Mucosa of gallbladder (tissue), 1 donor: ENCODE measurements around the gene BTN1A1. TPM values are rescaled to one million over a fixed set of nuclear protein-coding genes. Genes with fewer than 3 reads are reported as not detected.
A peak's percentile ranks its signal among the peaks of the same experiment; 100 is the strongest.
"Not testable (repeated sequence)": the region's sequence is repeated elsewhere in the genome, so short reads cannot be mapped to it uniquely, and the experiment has no call there.

Source experiments
- DNase-seq: peaks from one replicate; pipeline ENCODE4 v3.0.0-alpha.2; 2020; ENCODE audit warnings: low spot score
- total RNA-seq: library from RNA; stranded (reverse); gene quantifications from one replicate; pipeline ENCODE4 v1.2.1, GENCODE V29; 2021
- donor health status: DM: no; HTN: no; CAD: no.

Gene BTN1A1
- total RNA-seq, 1 donor from 2014 or later: not detected

DNA sequence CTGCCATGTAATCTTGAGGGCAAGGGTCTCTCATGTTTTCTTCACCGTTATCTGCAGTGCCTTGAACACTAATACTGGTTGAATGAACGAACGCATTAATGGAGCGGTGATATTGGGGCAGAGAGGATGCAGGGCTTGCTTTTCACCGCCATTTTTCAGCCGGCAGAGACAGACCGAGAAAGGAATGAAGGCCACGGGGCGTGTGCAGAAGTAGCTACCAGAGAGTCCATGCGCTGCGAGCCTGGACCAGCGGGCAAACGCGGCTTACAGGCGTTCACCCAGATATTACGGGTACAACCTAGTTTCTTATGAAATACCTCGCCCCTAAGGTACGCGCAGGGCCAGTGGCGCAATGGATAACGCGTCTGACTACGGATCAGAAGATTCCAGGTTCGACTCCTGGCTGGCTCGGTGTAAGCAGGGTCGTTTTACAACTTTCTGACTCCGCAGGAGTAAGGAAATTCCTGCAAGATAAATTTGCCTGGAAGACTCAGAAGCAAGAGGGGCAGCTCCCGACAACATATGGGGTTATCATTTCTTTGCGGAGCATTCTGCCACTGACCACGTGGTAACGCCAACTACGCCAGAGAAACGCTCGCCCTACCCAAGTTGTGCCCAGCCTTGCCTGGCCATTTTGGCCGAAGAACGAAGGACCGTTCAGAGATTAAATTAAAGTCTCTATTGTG, 37.2 kb downstream of the BTN1A1 start:
- DNase-seq: peak; percentile 95

DNA sequence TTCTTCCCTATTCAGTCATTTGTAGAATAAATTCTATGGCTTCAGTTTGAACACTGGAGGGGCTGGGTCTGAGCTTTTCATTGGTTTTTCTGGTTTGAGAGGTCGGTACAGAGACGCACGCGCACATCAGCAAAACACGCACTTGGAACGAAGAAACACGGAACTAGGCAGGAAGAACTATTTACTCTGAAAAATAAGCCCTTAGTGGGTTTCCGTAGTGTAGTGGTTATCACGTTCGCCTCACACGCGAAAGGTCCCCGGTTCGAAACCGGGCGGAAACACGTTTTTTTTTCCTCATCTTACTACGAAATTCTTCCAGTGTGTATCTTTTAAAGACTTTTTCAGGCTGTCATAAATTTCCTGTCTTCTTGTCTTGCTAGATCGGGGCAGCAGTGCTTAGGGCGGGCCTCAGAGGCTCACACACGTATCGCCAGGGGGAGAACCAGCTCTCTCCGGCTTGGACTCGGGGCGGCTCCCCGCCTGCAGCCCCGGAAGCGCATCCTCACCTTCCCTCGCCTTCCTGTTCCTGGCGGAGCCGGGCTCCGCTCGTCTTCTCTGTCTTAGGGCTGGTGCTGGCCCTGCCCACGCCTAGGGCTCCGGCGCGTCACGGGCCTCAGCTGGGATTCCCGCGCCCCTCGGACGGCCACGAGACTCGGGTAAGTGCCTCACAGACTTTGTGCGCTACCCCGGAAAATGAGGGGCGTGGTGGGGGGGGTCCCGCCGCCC, 37.9 kb downstream of the BTN1A1 start, which contains the start of gene HMGN4:
Gene HMGN4, plus strand, starts transcription at position 521 of the 726 bp plus-strand sequence. CDS start 6,841 bp downstream, outside the sequence.
- DNase-seq: peak; percentile 88

DNA sequence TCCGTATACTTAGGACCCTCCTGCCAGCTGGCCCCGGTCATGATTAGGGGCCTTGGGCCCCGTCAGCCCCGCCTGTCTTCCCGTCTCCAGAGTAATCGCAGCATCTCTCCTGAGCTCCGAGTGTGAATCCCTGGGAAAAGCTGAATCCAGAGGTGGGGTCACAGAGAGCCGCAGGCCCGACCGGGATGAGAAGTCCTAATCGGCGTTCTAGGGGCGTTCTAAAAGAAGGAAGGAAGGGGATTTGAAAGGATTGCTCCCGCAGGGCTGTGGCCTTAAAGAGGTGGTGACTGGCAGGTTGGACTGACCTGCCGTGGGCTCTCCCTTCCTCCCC, 38.4 kb downstream of the BTN1A1 start:
- DNase-seq: no peak

DNA sequence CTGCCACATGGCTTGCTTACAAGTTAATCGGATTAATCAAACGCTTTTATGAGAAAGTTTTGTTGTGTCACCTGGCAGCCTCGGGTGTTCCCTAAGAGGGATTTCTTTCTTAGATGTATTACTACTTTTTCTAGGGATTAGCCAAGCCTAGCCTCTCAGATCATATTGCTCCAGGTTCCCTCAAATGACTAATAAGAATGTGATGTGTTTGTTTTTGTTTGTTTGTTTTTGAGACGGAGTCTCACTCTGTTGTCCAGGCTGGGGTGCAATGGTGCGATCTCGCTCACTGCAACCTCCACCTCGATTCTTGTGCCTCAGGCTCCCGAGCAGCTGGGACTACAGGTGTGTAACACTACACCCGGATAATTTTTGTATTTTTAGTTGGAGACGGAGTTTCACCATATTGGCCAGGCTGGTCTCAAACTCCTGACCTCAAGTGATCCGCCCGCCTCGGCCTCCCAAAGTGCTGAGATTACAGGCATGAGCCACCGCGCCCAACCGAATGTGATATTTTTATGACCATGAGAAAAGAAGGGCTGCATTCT, 39.0 kb downstream of the BTN1A1 start:
- no peak for DNase-seq

GRCh38 chr6:26541579-26541978, 41.5 kb downstream of the BTN1A1 start:
- no peak for DNase-seq

GRCh38 chr6:26543953-26544352, 43.9 kb downstream of the BTN1A1 start:
- no peak for DNase-seq

DNA sequence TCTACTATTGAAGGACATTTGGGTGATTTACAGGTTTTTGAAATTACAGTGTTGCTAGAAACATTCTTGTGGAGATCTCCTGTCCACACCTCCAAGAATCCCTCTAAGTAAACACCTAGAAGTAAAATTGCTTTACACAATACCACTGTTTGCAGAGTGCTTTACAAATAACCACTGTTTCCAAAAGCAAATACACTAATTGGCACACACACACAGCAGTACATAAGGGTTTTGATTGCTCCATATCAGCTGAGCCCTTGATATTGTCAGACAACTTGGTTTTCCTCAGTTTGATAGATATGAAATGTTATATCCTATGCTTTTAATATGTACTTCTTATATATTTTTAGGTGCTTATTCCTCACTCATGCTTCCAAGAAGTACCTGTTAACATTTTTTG, 44.4 kb downstream of the BTN1A1 start:
- DNase-seq: no peak

GRCh38 chr6:26545627-26546026, 45.5 kb downstream of the BTN1A1 start:
- no peak for DNase-seq

DNA sequence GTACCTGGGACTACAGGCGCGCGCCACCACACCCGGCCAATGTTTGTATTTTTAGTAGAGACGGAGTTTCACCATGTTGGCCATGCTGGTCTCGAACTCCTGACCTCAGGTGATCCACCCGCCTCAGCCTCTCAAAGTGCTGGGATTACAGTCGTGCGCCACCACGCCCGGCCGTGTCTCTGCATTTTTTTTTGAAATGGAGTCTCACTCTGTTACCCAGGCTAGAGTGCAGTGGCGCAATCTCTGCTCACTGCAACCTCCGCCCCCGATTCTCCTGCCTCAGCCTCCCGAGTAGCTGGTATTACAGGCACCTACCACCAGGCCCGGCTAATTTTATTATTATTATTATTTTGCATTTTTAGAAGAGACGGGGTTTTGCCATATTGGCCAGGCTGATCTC, 47.3 kb downstream of the BTN1A1 start:
- DNase-seq: not testable (repeated sequence)

DNA sequence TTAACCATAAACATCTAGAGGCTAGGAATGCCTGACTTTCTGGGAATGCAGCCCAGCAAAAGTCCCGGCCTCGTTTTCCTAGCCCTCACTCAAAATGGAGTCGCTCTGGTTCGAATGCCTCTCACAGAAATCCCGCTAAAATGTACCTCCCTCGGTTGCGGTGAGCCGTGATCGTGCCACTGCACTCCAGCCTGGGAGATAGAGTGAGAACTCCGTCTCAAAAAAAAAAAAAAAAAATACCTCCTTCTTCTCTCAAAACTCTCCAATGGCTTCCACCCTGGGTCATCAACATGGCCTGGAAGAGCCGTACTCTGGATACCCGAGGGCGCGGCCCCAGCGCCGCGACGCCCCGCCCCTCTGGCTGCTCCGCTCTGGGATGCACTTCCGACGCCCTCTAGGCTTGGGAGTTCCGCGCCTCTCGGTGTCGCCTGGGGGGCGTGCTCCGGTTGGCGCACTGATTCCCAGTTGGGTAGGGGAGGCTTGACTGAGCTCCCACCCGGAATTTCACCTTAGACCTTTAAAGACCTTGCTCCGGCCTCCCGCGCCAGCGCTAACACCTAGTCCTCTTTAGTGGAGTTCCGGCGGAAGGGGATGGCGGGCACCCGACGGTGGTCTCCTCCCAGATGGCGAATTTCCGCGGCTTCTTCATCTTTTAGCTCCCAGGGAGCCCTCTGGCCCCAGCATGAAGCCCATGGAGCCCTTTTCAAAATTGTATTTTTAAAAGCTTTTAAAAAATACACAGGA, 50.3 kb downstream of the BTN1A1 start:
- peak; percentile 34 for DNase-seq

- no peak for DNase-seq
These were observed 52.1 kb downstream of the BTN1A1 start for GRCh38 chr6:26552205-26552604.

GRCh38 chr6:26552640-26553188, 52.6 kb downstream of the BTN1A1 start:
- no peak for DNase-seq

DNA sequence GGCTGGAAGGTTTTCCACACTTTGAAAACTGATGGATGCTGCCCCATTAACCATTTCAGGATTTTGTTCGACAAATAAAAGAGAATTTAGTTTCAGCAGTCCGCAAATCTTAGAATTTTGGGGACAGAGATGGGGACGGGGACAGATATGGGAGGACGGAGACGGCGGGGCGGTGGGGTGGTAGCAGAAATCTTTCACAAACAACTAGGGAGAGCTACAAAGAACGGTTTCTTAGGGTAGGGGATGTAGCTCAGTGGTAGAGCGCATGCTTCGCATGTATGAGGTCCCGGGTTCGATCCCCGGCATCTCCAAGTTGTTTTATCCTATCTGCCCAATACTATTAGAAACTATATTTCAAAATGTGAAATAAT, 53.1 kb downstream of the BTN1A1 start:
- DNase-seq: peak; percentile 78

DNA sequence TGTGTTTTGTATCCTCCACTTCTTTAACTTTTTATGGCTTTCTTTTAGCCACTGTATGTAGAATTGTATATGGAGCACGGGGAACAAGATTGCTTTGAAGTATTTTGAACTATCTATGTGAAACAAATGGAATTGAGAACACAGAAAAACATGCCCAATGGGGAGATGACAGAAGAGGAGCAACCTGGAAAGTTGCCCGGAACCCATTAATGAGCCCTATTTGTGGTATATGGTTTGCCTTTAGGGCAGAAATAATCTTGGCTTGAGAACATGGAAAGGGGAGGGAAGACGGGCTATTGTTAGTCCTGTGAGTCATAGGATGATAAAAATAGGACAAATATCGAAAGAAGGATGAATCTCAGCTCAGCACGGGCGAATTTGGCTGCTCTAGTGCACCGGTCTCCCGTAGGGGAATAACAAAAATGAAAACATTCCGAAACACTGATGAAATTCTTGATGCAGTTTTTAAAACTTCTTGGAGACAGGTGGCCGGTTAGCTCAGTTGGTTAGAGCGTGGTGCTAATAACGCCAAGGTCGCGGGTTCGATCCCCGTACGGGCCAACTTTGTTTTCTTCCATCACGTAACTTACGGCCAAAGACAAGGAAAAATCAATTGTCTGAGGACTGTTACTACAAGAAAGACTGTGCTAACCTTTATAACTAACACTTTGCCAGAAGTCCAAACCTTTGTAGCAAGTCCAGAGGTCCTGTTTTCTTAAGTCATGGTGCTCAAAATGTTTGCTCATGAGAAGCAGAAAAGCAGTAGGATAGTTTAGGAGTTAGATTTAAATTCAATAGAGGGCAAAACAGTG, 53.7 kb downstream of the BTN1A1 start:
- peak; percentile 88 for DNase-seq

- DNase-seq: no peak
These were observed 54.3 kb downstream of the BTN1A1 start for GRCh38 chr6:26554447-26554696.

GRCh38 chr6:26554697-26555504, 54.8 kb downstream of the BTN1A1 start:
- DNase-seq: no peak

DNA sequence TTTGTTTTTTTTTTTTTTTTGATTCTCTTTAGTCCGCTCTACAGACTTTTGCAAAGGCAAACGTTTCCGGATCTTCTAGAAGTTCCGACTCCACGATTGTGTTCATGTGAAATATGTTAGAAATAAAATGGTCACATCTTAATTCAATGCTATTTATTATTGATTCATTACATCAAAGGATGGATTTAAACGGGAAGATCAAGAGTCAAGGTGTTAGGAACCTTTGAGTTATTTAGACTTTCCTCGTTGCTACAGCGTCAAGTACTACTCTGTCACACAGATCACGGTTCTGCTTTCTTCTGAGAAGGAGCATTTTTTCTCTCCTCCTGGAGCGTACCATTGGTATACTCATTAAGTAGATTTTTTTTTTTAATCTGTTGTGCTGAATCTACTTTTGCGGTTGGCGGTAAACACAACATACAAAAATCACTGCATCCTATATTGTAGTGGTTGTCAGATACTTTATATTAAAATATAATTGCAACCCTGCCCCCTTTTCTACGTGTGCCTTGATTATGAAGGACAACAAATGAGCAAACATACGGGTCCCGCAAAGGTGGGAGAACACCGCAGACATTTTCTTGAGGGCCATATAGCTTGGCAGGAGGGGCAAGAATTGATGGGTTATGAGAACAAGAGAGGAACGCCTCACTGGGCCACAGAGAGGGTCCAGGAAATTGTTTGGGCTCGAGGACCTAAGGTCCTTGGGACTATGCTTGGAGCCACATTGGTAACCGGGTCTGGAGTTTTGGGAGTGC, 55.6 kb downstream of the BTN1A1 start:
- no peak for DNase-seq

DNA sequence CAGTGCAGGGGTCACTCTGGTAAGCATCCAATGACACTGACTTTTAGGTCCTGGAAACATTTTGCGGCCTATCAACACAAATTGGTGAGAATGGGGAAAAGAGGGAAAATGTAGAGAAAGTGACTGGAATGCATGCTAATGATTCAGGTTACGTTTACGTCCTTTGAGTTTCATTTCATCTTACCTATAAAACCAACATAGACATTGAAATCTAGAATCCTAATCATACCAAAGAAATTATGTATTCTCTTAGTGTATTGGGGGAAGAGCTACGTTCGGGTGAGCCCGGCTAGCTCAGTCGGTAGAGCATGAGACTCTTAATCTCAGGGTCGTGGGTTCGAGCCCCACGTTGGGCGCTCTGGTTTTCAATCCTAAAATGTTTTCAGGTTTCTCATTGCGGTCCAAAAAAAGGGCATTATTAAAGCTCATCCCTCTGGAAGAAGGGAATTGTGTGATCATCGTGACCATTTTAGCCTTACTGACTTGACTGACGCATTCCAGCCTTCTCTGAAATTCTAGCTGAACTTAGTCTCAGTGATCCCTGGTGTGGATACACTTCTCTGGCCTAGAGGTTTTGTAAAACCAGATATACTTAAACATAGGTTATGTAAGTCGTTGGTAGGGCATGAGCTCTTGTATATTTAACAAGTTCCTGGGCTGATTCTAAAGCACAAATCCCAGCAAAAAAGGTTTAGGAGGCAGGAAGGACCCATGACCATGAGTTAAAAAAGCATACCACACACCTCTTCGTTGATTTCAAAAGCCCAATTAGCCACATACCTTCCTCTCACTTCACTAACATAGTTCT, 56.4 kb downstream of the BTN1A1 start:
- no peak for DNase-seq
